NT2/D1 (cell line): Measurements from ENCODE around the gene FCER2.

Source experiments
- SUZ12 ChIP-seq: IDR thresholded peaks from 2 replicates; pipeline ENCODE4 v1.6.1; 2011; ENCODE audit not compliant: insufficient read length, insufficient read depth; ENCODE audit errors: extremely low read depth
- ZNF274 ChIP-seq: IDR thresholded peaks from 2 replicates; pipeline ENCODE4 v1.6.1; 2011; ENCODE audit warnings: mild to moderate bottlenecking, low read depth, low read length

GRCh38 chr19:7646426-7646700 is 55.6 kb downstream of the FCER2 start:
- no peak for TF ChIP-seq ZNF274
- TF ChIP-seq SUZ12 = no peak
